ENCODE results near the gene MRPL22. TPM values are rescaled to one million over a fixed set of nuclear protein-coding genes. Genes with fewer than 3 reads are reported as not detected.

The MRPL22 gene
- polyA plus RNA-seq, 1 of the 3 experiments (the other 2 are of a cell fraction), result 50.7 TPM

DNA sequence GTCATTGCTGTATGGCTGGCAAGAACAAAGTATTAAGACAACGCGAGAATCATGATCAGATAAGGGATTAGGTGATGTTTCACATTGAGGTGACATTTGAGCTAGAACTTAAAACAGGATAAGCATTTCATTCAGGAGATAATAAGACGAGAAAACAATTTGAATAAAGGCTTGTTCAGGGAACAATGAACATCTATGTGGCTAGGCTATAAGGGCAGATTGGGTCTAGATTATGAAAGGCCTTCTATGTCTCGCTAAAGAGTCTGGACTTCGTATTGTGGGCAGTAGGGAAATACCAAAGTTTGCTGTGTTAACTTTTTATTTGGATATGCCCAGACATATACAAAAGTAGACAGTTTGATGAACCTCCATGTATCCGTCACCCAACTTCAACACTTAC, 6.9 kb downstream of the MRPL22 start:
- POLR2A ChIA-PET, result no interaction called here
- peaks cover 85% of the 10 kb centered on the region for H3K79me2 ChIP-seq (ENCODE audit: insufficient read depth)

GRCh38 chr5:154948313-154948712, 7.4 kb downstream of the MRPL22 start:
- no peak overlapping the region for H3K27ac ChIP-seq (ENCODE audit: low read depth in 2 of 2, low read length in 1 of 2)
- WGBS (ENCODE audit: low lambda C conversion rate), result over 99% methylated on average over 4 of the region's 4 CpGs
- H3K9me3 ChIP-seq, result no peaks in the 10 kb centered on the region
- H3K36me3 ChIP-seq (replicated peaks in 1 of 2; ENCODE audit: control insufficient read depth in 1 of 2, insufficient read depth in 2 of 2, low read length in 1 of 2), result peaks cover 5 to 7% of the 10 kb centered on the region in 2 experiments
- H3K9ac ChIP-seq, result no peak overlapping the region
- H2AFZ ChIP-seq (ENCODE audit: low read depth), result no peak overlapping the region
- no peaks in the 10 kb centered on the region for H3K9me2 ChIP-seq
- no peak overlapping the region for H3K4me3 ChIP-seq (ENCODE audit: low read depth in 2 of 2, low read length in 1 of 2)
- H3K79me2 ChIP-seq (ENCODE audit: insufficient read depth), result peaks cover 80% of the 10 kb centered on the region
- DNase-seq, result no peak
- H3F3A ChIP-seq (replicated peaks; ENCODE audit: insufficient read depth), result peaks cover 9% of the 10 kb centered on the region
- ChIA-PET POLR2A (no interaction called here), CTCF (no interaction called here)
- H3K4me1 ChIP-seq (ENCODE audit: control insufficient read depth in 1 of 2, insufficient read depth in 2 of 2, low read depth in 1 of 2, low read length in 1 of 2), result no peaks in the 10 kb centered on the region
- H3K4me2 ChIP-seq, result no peak overlapping the region
- H3K27me3 ChIP-seq (ENCODE audit: insufficient read depth), result no peaks in the 10 kb centered on the region
- H4K20me1 ChIP-seq (ENCODE audit: insufficient read depth), result peaks cover 5% of the 10 kb centered on the region; the same call in 1 of the 2 replicates
- TF ChIP-seq POLR2AphosphoS5 (IDR thresholded peaks at IDR 0.05; ENCODE audit: low read depth, low read length) (no peak), TEAD4 (IDR thresholded peaks at IDR 0.05; ENCODE audit: borderline replicate concordance, insufficient read depth) (no peak), EP300 (IDR thresholded peaks at IDR 0.05; ENCODE audit: borderline replicate concordance in 1 of 2, low read depth in 1 of 2, low read length in 1 of 2) (no peak), ELF1 (IDR thresholded peaks at IDR 0.05) (no peak), TAF1 (IDR thresholded peaks at IDR 0.05; ENCODE audit: borderline replicate concordance, low read depth, low read length) (no peak), FOXJ3 (CRISPR knock-in tag; IDR thresholded peaks at IDR 0.05) (no peak), REST (IDR thresholded peaks at IDR 0.05; ENCODE audit: low read depth, low read length) (no peak), RXRA (IDR thresholded peaks at IDR 0.05; ENCODE audit: borderline replicate concordance, low read depth) (no peak), TCF12 (IDR thresholded peaks at IDR 0.05) (no peak), YY1 (IDR thresholded peaks at IDR 0.05; ENCODE audit: low read depth) (no peak), CHD2 (IDR thresholded peaks at IDR 0.05; ENCODE audit: low read length, partially characterized antibody) (no peak), NFIC (IDR thresholded peaks at IDR 0.05; ENCODE audit: borderline replicate concordance) (no peak)

More for the DNA sequence above, 6.9 kb downstream of the MRPL22 start:
- H3K9ac ChIP-seq, result no peak overlapping the region
- CTCF ChIA-PET, result interaction anchor here (3.3 kb wide), 1 partner anchor 24 kb away, joined by 10 read pairs; no protein-coding TSS in a partner anchor
- peaks cover 5% of the 10 kb centered on the region; the same call in 1 of the 2 replicates for H4K20me1 ChIP-seq (ENCODE audit: insufficient read depth)
- no peaks in the 10 kb centered on the region for H3K9me2 ChIP-seq
- H3K4me1 ChIP-seq (ENCODE audit: control insufficient read depth in 1 of 2, insufficient read depth in 2 of 2, low read depth in 1 of 2, low read length in 1 of 2), result no peaks in the 10 kb centered on the region
- TF ChIP-seq REST (IDR thresholded peaks at IDR 0.05; ENCODE audit: low read depth, low read length) (no peak), TCF12 (IDR thresholded peaks at IDR 0.05) (no peak), SMC3 (IDR thresholded peaks at IDR 0.05; ENCODE audit: low read depth, low read length) (no peak), EZH2phosphoT487 (IDR thresholded peaks at IDR 0.05; ENCODE audit: borderline replicate concordance, low read depth) (no peak), TEAD4 (IDR thresholded peaks at IDR 0.05; ENCODE audit: borderline replicate concordance, insufficient read depth) (no peak), USF2 (IDR thresholded peaks at IDR 0.05; ENCODE audit: borderline replicate concordance, low read depth, low read length) (no peak)
- H3K9me3 ChIP-seq, result no peaks in the 10 kb centered on the region
- H3K4me3 ChIP-seq (ENCODE audit: low read depth in 2 of 2, low read length in 1 of 2), result no peak overlapping the region
- H3K27ac ChIP-seq (ENCODE audit: low read depth in 2 of 2, low read length in 1 of 2), result no peak overlapping the region
- no peak overlapping the region for H3K4me2 ChIP-seq
- H2AFZ ChIP-seq (ENCODE audit: low read depth), result no peak overlapping the region
- peaks cover 9% of the 10 kb centered on the region for H3F3A ChIP-seq (replicated peaks; ENCODE audit: insufficient read depth)
- H3K27me3 ChIP-seq (ENCODE audit: insufficient read depth), result no peaks in the 10 kb centered on the region
- no peak for DNase-seq
- peaks cover 5 to 7% of the 10 kb centered on the region in 2 experiments for H3K36me3 ChIP-seq (replicated peaks in 1 of 2; ENCODE audit: control insufficient read depth in 1 of 2, insufficient read depth in 2 of 2, low read length in 1 of 2)
- 92% methylated on average over 6 of the region's 6 CpGs for WGBS (ENCODE audit: low lambda C conversion rate)
